ENCODE measurements around the gene SF3B6. TPM values are rescaled to one million over a fixed set of nuclear protein-coding genes. Genes with fewer than 3 reads are reported as not detected.
"Not testable (repeated sequence)": the region's sequence is repeated elsewhere in the genome, so short reads cannot be mapped to it uniquely, and the experiment has no call there.

SF3B6 gene
- total and polyA plus RNA-seq, 2 of the 4 experiments (the other 2 are of a cell fraction) = 143 to 191 TPM

DNA sequence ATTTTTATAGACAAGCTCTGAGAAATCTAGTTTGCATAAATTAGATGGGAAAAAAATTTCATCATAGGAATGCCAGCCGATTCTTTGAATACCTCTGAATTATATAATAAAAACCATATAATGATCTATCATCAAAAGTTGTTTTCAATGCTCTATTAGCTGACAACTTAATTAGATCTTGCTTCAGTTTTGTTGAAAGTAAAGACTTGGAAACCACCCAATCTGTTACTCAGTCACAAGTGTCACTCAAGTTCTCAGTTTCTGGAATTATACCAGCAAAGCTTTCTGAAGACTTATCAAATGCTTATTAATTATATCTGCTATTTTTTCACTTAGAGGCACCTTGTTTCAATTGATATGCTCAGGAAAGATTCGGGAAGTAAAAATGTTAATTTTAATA, 25.9 kb upstream of the SF3B6 start:
- Histone ChIP-seq H4K20me1 (ENCODE audit: insufficient read depth, low read length) (no peaks in the 10 kb centered on the region), H3K4ac (ENCODE audit: low read depth, low read length) (no peak overlapping the region), H2BK5ac (ENCODE audit: low read depth, low read length, poor library complexity, severe bottlenecking) (no peak overlapping the region), H2AK9ac (replicated peaks; ENCODE audit: low read depth, low read length, poor library complexity) (no peak overlapping the region), H3K56ac (ENCODE audit: extremely low read depth, insufficient read depth, low read length) (no peak overlapping the region), H3K18ac (ENCODE audit: low read depth, low read length) (no peak overlapping the region), H3K4me3 (ENCODE audit: insufficient read depth, low read depth, low read length) (no peak overlapping the region), H4K8ac (ENCODE audit: low read depth in 2 of 2, low read length in 2 of 2) (no peak overlapping the region), H3K9me1 (ENCODE audit: insufficient read depth, low read length) (no peaks in the 10 kb centered on the region), H2BK15ac (ENCODE audit: low read depth, low read length) (no peak overlapping the region), H3K79me1 (ENCODE audit: low read depth in 1 of 2, low read length in 2 of 2) (no peaks in the 10 kb centered on the region), H3K4me1 (ENCODE audit: control insufficient read depth, insufficient read depth, low read length) (no peaks in the 10 kb centered on the region), H3K4me2 (ENCODE audit: low read depth, low read length) (no peak overlapping the region), H3K27ac (ENCODE audit: insufficient read depth, low read length) (no peak overlapping the region), H2BK120ac (ENCODE audit: low read depth, low read length) (no peak overlapping the region), H3K14ac (replicated peaks; ENCODE audit: low read depth, low read length) (no peak overlapping the region), H4K91ac (ENCODE audit: insufficient read depth, low read depth, low read length) (no peak overlapping the region), H2AFZ (replicated peaks; ENCODE audit: low read length, poor library complexity) (no peak overlapping the region), H4K5ac (ENCODE audit: low read depth, low read length) (no peak overlapping the region), H3K9ac (ENCODE audit: low read depth, low read length) (no peak overlapping the region), H3K23ac (ENCODE audit: low read depth, low read length) (no peak overlapping the region), H3K36me3 (ENCODE audit: control insufficient read depth, insufficient read depth, low read length) (0 out of 2 replicates have a peak, but pooled peaks cover 2% of the 10 kb centered on the region), H3K27me3 (ENCODE audit: control insufficient read depth, insufficient read depth, low read length) (no peaks in the 10 kb centered on the region), H3K9me3 (ENCODE audit: control insufficient read depth, insufficient read depth, low read length) (no peaks in the 10 kb centered on the region; the same call in 1 of the 2 replicates), H2BK20ac (ENCODE audit: low read depth, low read length) (no peak overlapping the region), H2AK5ac (ENCODE audit: low read depth, low read length) (no peak overlapping the region)
- no CpG with 5 or more reads among the region's 2 CpGs for WGBS, 2 experiments (ENCODE audit: extremely low coverage in 2 of 2, insufficient read length in 1 of 2)
- POLR2A ChIA-PET (ENCODE audit: unreplicated experiment) = no interaction called here
- ATAC-seq (ENCODE audit: low read depth) = no peak
- no peak for TF ChIP-seq FOS (IDR thresholded peaks at IDR 0.05; ENCODE audit: low read depth, low read length)
- TF ChIP-seq RCOR1 (IDR thresholded peaks at IDR 0.05; ENCODE audit: insufficient replicate concordance, low read length) = no peak
- no peak for TF ChIP-seq RFX5 (IDR thresholded peaks at IDR 0.05; ENCODE audit: low read depth, low read length)
- no peak for TF ChIP-seq RAD21 (IDR thresholded peaks at IDR 0.05; ENCODE audit: low read length)
- in situ Hi-C loops (cut with MboI; ENCODE audit: low sequenced_read_pairs) = no loop called here
- dilution Hi-C loops (cut with HindIII; ENCODE audit: low sequenced_read_pairs, unreplicated experiment) = no loop called here
- no TSS peak for BruUV-seq (replicated peaks)
- no peak for DNase-seq
- intact Hi-C loops (cut with micrococcal nuclease) = no loop called here
- CTCF ChIA-PET = no interaction called here

DNA sequence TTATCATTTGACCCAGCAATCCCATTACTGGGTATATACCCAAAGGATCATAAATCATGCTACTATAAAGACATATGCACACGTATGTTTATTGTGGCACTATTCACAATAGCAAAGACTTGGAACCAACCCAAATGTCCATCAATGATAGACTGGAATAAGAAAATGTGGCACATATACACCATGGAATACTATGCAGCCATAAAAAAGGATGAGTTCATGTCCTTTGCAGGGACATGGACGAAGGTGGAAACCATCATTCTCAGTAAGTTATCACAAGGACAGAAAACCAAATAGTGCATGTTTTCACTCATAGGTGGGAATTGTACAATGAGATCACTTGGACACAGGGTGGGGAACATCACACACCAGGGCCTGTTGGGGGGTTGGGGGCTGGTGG, 24.6 kb upstream of the SF3B6 start:
- H2AK9ac ChIP-seq (replicated peaks; ENCODE audit: low read depth, low read length, poor library complexity); H3K4ac ChIP-seq (ENCODE audit: low read depth, low read length); H2AK5ac ChIP-seq (ENCODE audit: low read depth, low read length); POLR2A ChIA-PET (ENCODE audit: unreplicated experiment); H3K79me1 ChIP-seq (ENCODE audit: low read depth in 1 of 2, low read length in 2 of 2); H2AFZ ChIP-seq (replicated peaks; ENCODE audit: low read length, poor library complexity); CTCF ChIA-PET; H2BK120ac ChIP-seq (ENCODE audit: low read depth, low read length); intact Hi-C loops (cut with micrococcal nuclease); H3K36me3 ChIP-seq (ENCODE audit: control insufficient read depth, insufficient read depth, low read length); H2BK5ac ChIP-seq (ENCODE audit: low read depth, low read length, poor library complexity, severe bottlenecking); H4K8ac ChIP-seq (ENCODE audit: low read depth in 2 of 2, low read length in 2 of 2); H3K9me3 ChIP-seq (ENCODE audit: control insufficient read depth, insufficient read depth, low read length); H3K27me3 ChIP-seq (ENCODE audit: control insufficient read depth, insufficient read depth, low read length); H3K23ac ChIP-seq (ENCODE audit: low read depth, low read length); DNase-seq; H3K9ac ChIP-seq (ENCODE audit: low read depth, low read length); H3K14ac ChIP-seq (replicated peaks; ENCODE audit: low read depth, low read length); H3K4me2 ChIP-seq (ENCODE audit: low read depth, low read length); H4K5ac ChIP-seq (ENCODE audit: low read depth, low read length); dilution Hi-C loops (cut with HindIII; ENCODE audit: low sequenced_read_pairs, unreplicated experiment); ATAC-seq (ENCODE audit: low read depth); H3K9me1 ChIP-seq (ENCODE audit: insufficient read depth, low read length); H4K91ac ChIP-seq (ENCODE audit: insufficient read depth, low read depth, low read length); H3K56ac ChIP-seq (ENCODE audit: extremely low read depth, insufficient read depth, low read length); H2BK20ac ChIP-seq (ENCODE audit: low read depth, low read length); in situ Hi-C loops (cut with MboI; ENCODE audit: low sequenced_read_pairs); H4K20me1 ChIP-seq (ENCODE audit: insufficient read depth, low read length); H3K27ac ChIP-seq (ENCODE audit: insufficient read depth, low read length); BruUV-seq (replicated peaks); H3K18ac ChIP-seq (ENCODE audit: low read depth, low read length); H2BK15ac ChIP-seq (ENCODE audit: low read depth, low read length); H3K4me3 ChIP-seq (ENCODE audit: insufficient read depth, low read depth, low read length); H3K4me1 ChIP-seq (ENCODE audit: control insufficient read depth, insufficient read depth, low read length): not testable (repeated sequence)
- no CpG with 5 or more reads among the region's 2 CpGs for WGBS, 2 experiments (ENCODE audit: extremely low coverage in 2 of 2, insufficient read length in 1 of 2)
